ENCODE data around the gene SOX8. TPM values are rescaled to one million over a fixed set of nuclear protein-coding genes. Genes with fewer than 3 reads are reported as not detected.

SOX8 gene
- total and polyA plus RNA-seq, 2 experiments from 2014 or later, result 5.7 to 26.2 TPM

- no peaks in the 10 kb centered on the region for H3K36me3 Mint-ChIP-seq (ENCODE audit: low read depth)
- no peaks in the 10 kb centered on the region for H4K20me1 ChIP-seq (replicated peaks; ENCODE audit: insufficient read depth)
- no peak for ATAC-seq
- H3K4me3 Mint-ChIP-seq, result no peak overlapping the region
- H3K27ac ChIP-seq (ENCODE audit: low read depth), result no peak overlapping the region
- no peaks in the 10 kb centered on the region for H3F3A ChIP-seq (replicated peaks; ENCODE audit: low read depth)
- DNase-seq (ENCODE audit: low spot score), result no peak
- TF ChIP-seq EZH2 (IDR thresholded peaks at IDR 0.05; ENCODE audit: low read depth, unreplicated experiment), result no peak
- no peak overlapping the region for H2AFZ ChIP-seq
- H3K27me3 ChIP-seq (ENCODE audit: insufficient read depth), result no peaks in the 10 kb centered on the region
- H3K4me3 ChIP-seq, result no peak overlapping the region
- no peak overlapping the region for H3K27ac Mint-ChIP-seq
- H3K9me3 Mint-ChIP-seq, result no peaks in the 10 kb centered on the region
- no peaks in the 10 kb centered on the region for H3K79me2 ChIP-seq (replicated peaks; ENCODE audit: insufficient read depth)
- peaks cover 9% of the 10 kb centered on the region for H3K27me3 Mint-ChIP-seq (ENCODE audit: insufficient read depth, low read depth, poor library complexity)
- H3K36me3 ChIP-seq (ENCODE audit: insufficient read depth), result no peaks in the 10 kb centered on the region
- no peak overlapping the region for H3K4me2 ChIP-seq
- H3K9me2 ChIP-seq (ENCODE audit: insufficient read depth), result no peaks in the 10 kb centered on the region
- H3K4me1 ChIP-seq (ENCODE audit: insufficient read depth), result no peaks in the 10 kb centered on the region
- no peaks in the 10 kb centered on the region for H3K4me1 Mint-ChIP-seq
Measured at GRCh38 chr16:1014221-1014620, 32.7 kb downstream of the SOX8 start.

GRCh38 chr16:1014771-1015495 lies 33.4 kb downstream of the SOX8 start:
- Mint-ChIP-seq H3K4me3 (no peak overlapping the region), H3K36me3 (ENCODE audit: low read depth) (no peaks in the 10 kb centered on the region), H3K4me1 (no peaks in the 10 kb centered on the region), H3K27ac (no peak overlapping the region), H3K27me3 (ENCODE audit: insufficient read depth, low read depth, poor library complexity) (peaks cover 9% of the 10 kb centered on the region), H3K9me3 (no peaks in the 10 kb centered on the region)
- no peak overlapping the region for H3K4me3 ChIP-seq
- no peaks in the 10 kb centered on the region for H3K79me2 ChIP-seq (replicated peaks; ENCODE audit: insufficient read depth)
- H3K27me3 ChIP-seq (ENCODE audit: insufficient read depth), result no peaks in the 10 kb centered on the region
- no peak; the same call in 2 of the 3 replicates for ATAC-seq
- H3F3A ChIP-seq (replicated peaks; ENCODE audit: low read depth), result no peaks in the 10 kb centered on the region
- H3K4me1 ChIP-seq (ENCODE audit: insufficient read depth), result no peaks in the 10 kb centered on the region
- no peak overlapping the region for H2AFZ ChIP-seq
- H4K20me1 ChIP-seq (replicated peaks; ENCODE audit: insufficient read depth), result no peaks in the 10 kb centered on the region
- no peak for DNase-seq (ENCODE audit: low spot score)
- H3K4me2 ChIP-seq, result no peak overlapping the region
- H3K9me2 ChIP-seq (ENCODE audit: insufficient read depth), result no peaks in the 10 kb centered on the region
- H3K36me3 ChIP-seq (ENCODE audit: insufficient read depth), result no peaks in the 10 kb centered on the region
- H3K27ac ChIP-seq (ENCODE audit: low read depth), result no peak overlapping the region
- TF ChIP-seq ZNF331 (CRISPR knock-in tag; IDR thresholded peaks at IDR 0.05; ENCODE audit: low read depth) (no peak), ZNF114 (CRISPR knock-in tag; IDR thresholded peaks at IDR 0.05) (no peak), EZH2phosphoT487 (IDR thresholded peaks at IDR 0.05; ENCODE audit: unreplicated experiment) (no peak), STAT1 (IDR thresholded peaks at IDR 0.05; ENCODE audit: unreplicated experiment) (no peak), POLR2AphosphoS5 (IDR thresholded peaks at IDR 0.05; ENCODE audit: low read depth) (no peak), JUNB (IDR thresholded peaks at IDR 0.05; ENCODE audit: unreplicated experiment) (no peak), CREB1 (CRISPR knock-in tag; IDR thresholded peaks at IDR 0.05; ENCODE audit: low read depth) (no peak), EZH2 (IDR thresholded peaks at IDR 0.05; ENCODE audit: low read depth, unreplicated experiment) (no peak), NANOG (IDR thresholded peaks at IDR 0.05; ENCODE audit: borderline replicate concordance) (no peak), REST (IDR thresholded peaks at IDR 0.05; ENCODE audit: unreplicated experiment) (no peak)
- TF ChIP-seq, protein P1, sequence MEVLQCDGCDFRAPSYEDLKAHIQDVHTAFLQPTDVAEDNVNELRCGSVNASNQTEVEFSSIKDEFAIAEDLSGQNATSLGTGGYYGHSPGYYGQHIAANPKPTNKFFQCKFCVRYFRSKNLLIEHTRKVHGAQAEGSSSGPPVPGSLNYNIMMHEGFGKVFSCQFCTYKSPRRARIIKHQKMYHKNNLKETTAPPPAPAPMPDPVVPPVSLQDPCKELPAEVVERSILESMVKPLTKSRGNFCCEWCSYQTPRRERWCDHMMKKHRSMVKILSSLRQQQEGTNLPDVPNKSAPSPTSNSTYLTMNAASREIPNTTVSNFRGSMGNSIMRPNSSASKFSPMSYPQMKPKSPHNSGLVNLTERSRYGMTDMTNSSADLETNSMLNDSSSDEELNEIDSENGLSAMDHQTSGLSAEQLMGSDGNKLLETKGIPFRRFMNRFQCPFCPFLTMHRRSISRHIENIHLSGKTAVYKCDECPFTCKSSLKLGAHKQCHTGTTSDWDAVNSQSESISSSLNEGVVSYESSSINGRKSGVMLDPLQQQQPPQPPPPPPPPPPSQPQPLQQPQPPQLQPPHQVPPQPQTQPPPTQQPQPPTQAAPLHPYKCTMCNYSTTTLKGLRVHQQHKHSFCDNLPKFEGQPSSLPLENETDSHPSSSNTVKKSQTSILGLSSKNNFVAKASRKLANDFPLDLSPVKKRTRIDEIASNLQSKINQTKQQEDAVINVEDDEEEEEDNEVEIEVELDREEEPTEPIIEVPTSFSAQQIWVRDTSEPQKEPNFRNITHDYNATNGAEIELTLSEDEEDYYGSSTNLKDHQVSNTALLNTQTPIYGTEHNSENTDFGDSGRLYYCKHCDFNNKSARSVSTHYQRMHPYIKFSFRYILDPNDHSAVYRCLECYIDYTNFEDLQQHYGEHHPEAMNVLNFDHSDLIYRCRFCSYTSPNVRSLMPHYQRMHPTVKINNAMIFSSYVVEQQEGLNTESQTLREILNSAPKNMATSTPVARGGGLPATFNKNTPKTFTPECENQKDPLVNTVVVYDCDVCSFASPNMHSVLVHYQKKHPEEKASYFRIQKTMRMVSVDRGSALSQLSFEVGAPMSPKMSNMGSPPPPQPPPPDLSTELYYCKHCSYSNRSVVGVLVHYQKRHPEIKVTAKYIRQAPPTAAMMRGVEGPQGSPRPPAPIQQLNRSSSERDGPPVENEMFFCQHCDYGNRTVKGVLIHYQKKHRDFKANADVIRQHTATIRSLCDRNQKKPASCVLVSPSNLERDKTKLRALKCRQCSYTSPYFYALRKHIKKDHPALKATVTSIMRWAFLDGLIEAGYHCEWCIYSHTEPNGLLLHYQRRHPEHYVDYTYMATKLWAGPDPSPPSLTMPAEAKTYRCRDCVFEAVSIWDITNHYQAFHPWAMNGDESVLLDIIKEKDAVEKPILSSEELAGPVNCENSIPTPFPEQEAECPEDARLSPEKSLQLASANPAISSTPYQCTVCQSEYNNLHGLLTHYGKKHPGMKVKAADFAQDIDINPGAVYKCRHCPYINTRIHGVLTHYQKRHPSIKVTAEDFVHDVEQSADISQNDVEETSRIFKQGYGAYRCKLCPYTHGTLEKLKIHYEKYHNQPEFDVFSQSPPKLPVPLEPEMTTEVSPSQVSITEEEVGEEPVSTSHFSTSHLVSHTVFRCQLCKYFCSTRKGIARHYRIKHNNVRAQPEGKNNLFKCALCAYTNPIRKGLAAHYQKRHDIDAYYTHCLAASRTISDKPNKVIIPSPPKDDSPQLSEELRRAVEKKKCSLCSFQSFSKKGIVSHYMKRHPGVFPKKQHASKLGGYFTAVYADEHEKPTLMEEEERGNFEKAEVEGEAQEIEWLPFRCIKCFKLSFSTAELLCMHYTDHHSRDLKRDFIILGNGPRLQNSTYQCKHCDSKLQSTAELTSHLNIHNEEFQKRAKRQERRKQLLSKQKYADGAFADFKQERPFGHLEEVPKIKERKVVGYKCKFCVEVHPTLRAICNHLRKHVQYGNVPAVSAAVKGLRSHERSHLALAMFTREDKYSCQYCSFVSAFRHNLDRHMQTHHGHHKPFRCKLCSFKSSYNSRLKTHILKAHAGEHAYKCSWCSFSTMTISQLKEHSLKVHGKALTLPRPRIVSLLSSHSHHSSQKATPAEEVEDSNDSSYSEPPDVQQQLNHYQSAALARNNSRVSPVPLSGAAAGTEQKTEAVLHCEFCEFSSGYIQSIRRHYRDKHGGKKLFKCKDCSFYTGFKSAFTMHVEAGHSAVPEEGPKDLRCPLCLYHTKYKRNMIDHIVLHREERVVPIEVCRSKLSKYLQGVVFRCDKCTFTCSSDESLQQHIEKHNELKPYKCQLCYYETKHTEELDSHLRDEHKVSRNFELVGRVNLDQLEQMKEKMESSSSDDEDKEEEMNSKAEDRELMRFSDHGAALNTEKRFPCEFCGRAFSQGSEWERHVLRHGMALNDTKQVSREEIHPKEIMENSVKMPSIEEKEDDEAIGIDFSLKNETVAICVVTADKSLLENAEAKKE (CRISPR knock-in tag; IDR thresholded peaks at IDR 0.05), result no peak
